HG03571 (cell line): ENCODE results near the gene STYX.
A peak's percentile ranks its signal among the peaks of the same experiment; 100 is the strongest.

Experiments used
- ATAC-seq: cut with Tn5 transposase; IDR thresholded peaks from one replicate; pipeline ENCODE4 v1.9.1; 2021; ENCODE audit not compliant: unreplicated experiment

Gene STYX, protein sequence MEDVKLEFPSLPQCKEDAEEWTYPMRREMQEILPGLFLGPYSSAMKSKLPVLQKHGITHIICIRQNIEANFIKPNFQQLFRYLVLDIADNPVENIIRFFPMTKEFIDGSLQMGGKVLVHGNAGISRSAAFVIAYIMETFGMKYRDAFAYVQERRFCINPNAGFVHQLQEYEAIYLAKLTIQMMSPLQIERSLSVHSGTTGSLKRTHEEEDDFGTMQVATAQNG

GRCh38 chr14:52729925-52730708, at the start of gene STYX:
Gene STYX, plus strand, starts transcription at chr14:52730166. Its CDS starts 309 bp downstream, at chr14:52730475.
- peak; percentile 92 for ATAC-seq

DNA sequence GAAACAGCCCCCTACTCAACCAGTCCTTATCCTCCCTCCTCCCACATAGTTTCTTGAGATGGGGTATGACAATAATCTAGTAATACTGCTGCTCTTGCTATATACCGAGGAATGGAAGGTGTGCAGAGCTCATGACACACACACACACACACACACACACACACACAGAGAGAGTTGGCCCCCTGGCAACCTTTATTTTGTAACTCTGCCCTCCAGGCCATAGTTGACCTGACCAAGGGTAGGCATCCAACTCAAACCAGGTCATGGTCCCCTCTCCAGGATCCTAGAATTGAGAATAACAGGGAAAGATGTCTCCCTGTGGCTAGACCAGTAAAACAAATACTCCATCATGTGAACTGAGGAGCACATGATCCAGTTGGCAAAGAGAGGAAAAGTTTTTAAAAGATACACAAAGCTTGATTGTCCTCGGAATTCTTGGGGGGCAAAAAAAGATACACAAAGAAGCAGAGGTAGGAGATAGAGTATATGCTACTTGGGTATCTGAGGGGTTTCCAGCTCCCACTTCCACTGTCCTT, 45.9 kb upstream of the STYX start:
- no peak for ATAC-seq

GRCh38 chr14:52686176-52686575, 43.8 kb upstream of the STYX start:
- no peak for ATAC-seq

- no peak for ATAC-seq
Measured at GRCh38 chr14:52690983-52691760, 38.8 kb upstream of the STYX start.

- no peak for ATAC-seq
Measured at GRCh38 chr14:52692248-52692962, 37.6 kb upstream of the STYX start.

GRCh38 chr14:52693036-52693435, 36.9 kb upstream of the STYX start:
- ATAC-seq, result no peak

- no peak for ATAC-seq
Measured at GRCh38 chr14:52693532-52693931, 36.4 kb upstream of the STYX start.

GRCh38 chr14:52694761-52695480, 35.0 kb upstream of the STYX start:
- ATAC-seq, result peak; percentile 60

DNA sequence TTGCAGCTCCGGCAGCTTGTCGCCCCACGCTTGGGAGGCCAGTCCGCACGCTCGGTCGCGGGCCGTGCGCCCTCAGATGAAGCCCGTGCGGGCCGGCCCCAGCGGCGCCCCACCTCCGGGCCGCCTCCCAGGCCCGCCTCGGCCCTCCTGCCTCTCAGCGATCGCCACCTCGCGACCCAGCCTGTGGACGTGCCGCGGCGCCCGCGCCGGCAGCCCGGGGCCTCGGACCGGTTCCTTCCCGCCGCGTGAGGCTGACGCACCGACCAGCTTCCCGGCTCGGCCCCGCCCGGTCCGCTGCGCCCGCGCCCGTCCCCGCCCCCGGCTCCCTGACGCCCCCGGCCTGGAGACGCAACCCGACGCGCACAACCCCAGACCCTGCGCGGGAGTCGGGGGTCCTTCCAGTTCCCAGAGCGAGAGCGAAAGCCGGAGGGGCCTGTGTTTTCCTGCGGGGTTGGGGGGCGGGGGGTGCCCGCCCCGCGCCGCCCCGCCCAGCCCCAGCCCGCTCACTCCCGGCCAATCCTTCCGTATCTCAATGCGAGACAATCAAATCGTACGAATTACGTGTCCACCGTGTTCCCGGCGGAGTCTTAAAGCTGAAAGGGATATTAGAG, 34.4 kb upstream of the STYX start, which contains the start of gene ERO1A:
Gene ERO1A, minus strand, starts transcription at position 78 of the 611 bp plus-strand sequence. Its CDS starts 77 bp downstream, at position 1.
- peak; percentile 71 for ATAC-seq

DNA sequence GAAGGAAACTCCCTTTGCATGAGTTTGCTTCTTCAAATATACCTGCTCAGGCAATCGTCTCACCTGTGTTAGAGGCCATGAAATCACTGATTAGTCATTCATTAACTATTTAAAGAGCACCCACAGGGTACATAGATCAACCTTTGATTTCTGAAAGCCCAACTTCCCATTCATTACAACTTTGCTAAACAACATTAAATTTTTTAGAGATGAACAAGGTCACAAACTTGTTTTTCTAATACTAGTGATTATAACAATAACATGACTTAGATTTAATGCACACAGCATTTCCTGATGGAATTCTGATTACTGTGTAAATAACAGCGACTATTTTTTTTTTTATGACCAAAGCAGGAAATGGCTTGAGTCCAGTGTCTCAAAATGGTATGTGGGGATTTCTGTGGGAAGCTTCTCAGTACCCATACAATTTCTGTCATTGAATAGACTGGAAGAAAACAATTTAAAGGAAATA, 29.2 kb upstream of the STYX start:
- ATAC-seq, result no peak

GRCh38 chr14:52701223-52701622, 28.7 kb upstream of the STYX start:
- ATAC-seq, result no peak

GRCh38 chr14:52703225-52703624, 26.7 kb upstream of the STYX start:
- ATAC-seq, result no peak

- ATAC-seq, result no peak
Measured at GRCh38 chr14:52703664-52704063, 26.3 kb upstream of the STYX start.

- no peak for ATAC-seq
Measured at GRCh38 chr14:52706286-52706685, 23.7 kb upstream of the STYX start.

DNA sequence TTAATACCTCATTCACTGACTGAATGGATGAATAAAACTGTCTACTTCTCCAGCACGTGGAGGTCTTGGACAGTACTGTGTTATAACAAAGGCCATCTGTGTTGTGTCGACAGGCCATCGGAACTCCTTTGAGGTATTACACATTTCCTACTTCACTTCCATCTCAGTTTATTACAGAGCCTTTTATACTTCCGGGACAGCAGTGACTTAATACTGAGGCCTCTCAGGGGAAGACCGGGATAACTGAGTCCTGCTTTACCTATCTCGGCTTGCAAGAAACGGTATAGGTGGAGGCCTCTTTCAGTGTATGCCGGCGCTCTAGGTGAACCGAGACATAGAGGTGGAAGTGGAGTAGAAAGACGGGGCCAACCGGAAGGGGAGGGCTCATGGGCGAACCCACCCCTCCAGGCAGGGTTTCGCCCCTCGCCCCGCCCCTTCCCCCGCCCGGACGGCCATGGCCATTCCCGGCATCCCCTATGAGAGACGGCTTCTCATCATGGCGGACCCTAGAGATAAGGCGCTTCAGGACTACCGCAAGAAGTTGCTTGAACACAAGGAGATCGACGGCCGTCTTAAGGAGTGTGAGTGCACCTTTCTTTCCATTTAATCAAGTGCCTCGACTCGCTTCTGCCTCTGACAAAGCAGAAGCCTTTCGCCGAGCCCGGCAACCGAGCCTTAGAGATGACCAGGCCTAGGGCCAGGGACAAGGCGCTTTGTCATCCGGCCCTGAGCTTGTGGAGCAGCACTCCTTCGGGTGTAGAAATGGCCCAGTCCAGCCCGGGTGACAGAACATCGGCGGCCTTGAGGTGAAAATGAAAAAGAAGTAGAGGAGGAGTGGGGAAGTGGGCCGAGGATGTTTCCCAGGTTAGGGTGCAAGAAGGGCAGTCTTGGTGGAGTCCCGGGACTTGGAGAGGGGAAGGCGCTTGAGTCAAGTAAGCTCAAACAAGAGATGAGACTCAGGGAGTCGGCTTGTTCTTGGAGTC, 23.0 kb upstream of the STYX start, which contains the start of gene PSMC6:
Gene PSMC6, plus strand, starts transcription at position 477 of the 983 bp plus-strand sequence. Its CDS starts 20 bp downstream, at position 497.
- peak; percentile 98 for ATAC-seq

- no peak for ATAC-seq
Measured at GRCh38 chr14:52711666-52712065, 18.3 kb upstream of the STYX start.

- no peak for ATAC-seq
Measured at GRCh38 chr14:52716155-52716554, 13.8 kb upstream of the STYX start.
